PFSK-1 (cell line): Measurements from ENCODE around the gene NKX6-2.

Experiments used
- FOXP2 ChIP-seq: optimal IDR thresholded peaks from 2 replicates; pipeline ENCODE3; 2011; ENCODE audit warnings: borderline replicate concordance, control low read depth, inconsistent platforms; ENCODE audit not compliant: insufficient read depth; ENCODE audit errors: extremely low read length, extremely low read depth
- POLR2AphosphoS5 ChIP-seq: IDR thresholded peaks from 2 replicates; pipeline ENCODE4 v1.6.1; 2012; ENCODE audit warnings: low read depth, mild to moderate bottlenecking, control low read depth, low read length, moderate library complexity
- REST ChIP-seq, 2 experiments: IDR thresholded peaks; 2 replicates each; pipeline versions ENCODE4 v1.6.1 to v1.8.0; 2011 to 2012; ENCODE audit warnings: low read depth in 2 of 2, low read length in 2 of 2, control low read depth in 1 of 2, inconsistent platforms in 1 of 2, mild to moderate bottlenecking in 1 of 2, moderate library complexity in 1 of 2; ENCODE audit not compliant: insufficient read depth in 1 of 2
- SIN3A ChIP-seq: IDR thresholded peaks from 2 replicates; pipeline ENCODE4 v1.6.1; 2012; ENCODE audit warnings: mild to moderate bottlenecking, low read length, moderate library complexity, borderline replicate concordance; ENCODE audit not compliant: insufficient read depth
- TAF1 ChIP-seq: IDR thresholded peaks from 2 replicates; pipeline ENCODE4 v1.6.1; 2012; ENCODE audit warnings: low read length, control low read depth, borderline replicate concordance; ENCODE audit not compliant: insufficient read depth

NKX6-2 gene

GRCh38 chr10:132811891-132812481 is 26.0 kb upstream of the NKX6-2 start:
- no peak for TF ChIP-seq TAF1
- no peak for TF ChIP-seq REST (IDR thresholded peaks at IDR 0.05; ENCODE audit: insufficient read depth in 1 of 2, low read depth in 2 of 2, low read length in 2 of 2)
- TF ChIP-seq POLR2AphosphoS5 = no peak
- no peak for TF ChIP-seq SIN3A
- TF ChIP-seq FOXP2 = no peak

- no peak for TF ChIP-seq TAF1
Observed at GRCh38 chr10:132810807-132811700, 25.1 kb upstream of the NKX6-2 start.

GRCh38 chr10:132810141-132810806 is 24.3 kb upstream of the NKX6-2 start:
- TF ChIP-seq POLR2AphosphoS5 (no peak), REST (IDR thresholded peaks at IDR 0.05; ENCODE audit: insufficient read depth in 1 of 2, low read depth in 2 of 2, low read length in 2 of 2) (no peak), TAF1 (no peak), FOXP2 (no peak), SIN3A (no peak)

GRCh38 chr10:132809232-132810140 is 23.5 kb upstream of the NKX6-2 start:
- no peak for TF ChIP-seq SIN3A
- TF ChIP-seq POLR2AphosphoS5 = no peak
- TF ChIP-seq FOXP2 = no peak
- TF ChIP-seq TAF1 = no peak
- no peak for TF ChIP-seq REST (IDR thresholded peaks at IDR 0.05; ENCODE audit: insufficient read depth in 1 of 2, low read depth in 2 of 2, low read length in 2 of 2)
